Spleen (tissue), 11 donors: Measurements from ENCODE around the gene LRP1B. TPM values are rescaled to one million over a fixed set of nuclear protein-coding genes. Genes with fewer than 3 reads are reported as not detected.
A peak's percentile ranks its signal among the peaks of the same experiment; 100 is the strongest.

Source experiments
- DNase-seq: peaks from one replicate; pipeline ENCODE4 v3.0.0-alpha.2; 2020
- H3K27ac ChIP-seq, 8 donors: fragments of 200-600 bp; sonication (generic) in 7 of 8; 1 replicate in 4 of 8; 2 replicates in 4 of 8; pipeline versions ENCODE4 v1.5.0 to v1.8.0; 2016 to 2021; ENCODE audit warnings: inconsistent platforms in 4 of 8, mild to moderate bottlenecking in 4 of 8, moderate library complexity in 1 of 8
- H3K27me3 ChIP-seq, 7 donors: fragments of 200-600 bp; sonication (generic) in 6 of 7; replicated peaks in 1 of 7; 1 replicate in 4 of 7; 2 replicates in 3 of 7; pipeline versions ENCODE4 v1.5.0 to v1.8.0; 2016 to 2021; ENCODE audit warnings: inconsistent platforms in 3 of 7, mild to moderate bottlenecking in 1 of 7
- H3K36me3 ChIP-seq, 6 donors: fragments of 200-600 bp; sonication (generic) in 5 of 6; 1 replicate in 4 of 6; 2 replicates in 2 of 6; pipeline versions ENCODE4 v1.5.0 to v1.8.0; 2016 to 2021; ENCODE audit warnings: inconsistent platforms in 2 of 6
- H3K4me1 ChIP-seq, 6 donors: fragments of 200-600 bp; sonication (generic) in 5 of 6; 1 replicate in 3 of 6; 2 replicates in 3 of 6; pipeline versions ENCODE4 v1.5.0 to v1.8.0; 2016 to 2021; ENCODE audit warnings: inconsistent platforms in 3 of 6
- H3K4me3 ChIP-seq, 8 donors: fragments of 200-600 bp; sonication (generic) in 7 of 8; 1 replicate in 4 of 8; 2 replicates in 4 of 8; pipeline versions ENCODE4 v1.5.0 to v1.8.0; 2016 to 2021; ENCODE audit warnings: inconsistent platforms in 4 of 8, mild to moderate bottlenecking in 4 of 8, moderate library complexity in 2 of 8
- H3K9me3 ChIP-seq, 8 donors: fragments of 200-600 bp; sonication (generic) in 7 of 8; 1 replicate in 4 of 8; 2 replicates in 4 of 8; pipeline versions ENCODE4 v1.5.0 to v1.8.0; 2016 to 2021; ENCODE audit warnings: inconsistent platforms in 4 of 8
- CTCF ChIP-seq, 11 experiments: fragments of 200-600 bp in 7 of 11; fragments of 450-650 bp in 4 of 11; sonication (generic) in 4 of 11; IDR thresholded peaks in 8 of 11; conservative IDR thresholded peaks in 3 of 11; 1 replicate in 7 of 11; 2 replicates in 4 of 11; pipeline versions ENCODE4 v1.4.0 to v1.8.0; 2016 to 2021; ENCODE audit warnings: antibody characterized with exemption in 11 of 11, inconsistent platforms in 4 of 11, mild to moderate bottlenecking in 1 of 11
- POLR2A ChIP-seq, 3 donors: fragments of 450-650 bp; IDR thresholded peaks; one replicate each; pipeline ENCODE4 v1.5.1; 2017; ENCODE audit warnings: antibody characterized with exemption in 3 of 3, mild to moderate bottlenecking in 1 of 3
- POLR2AphosphoS5 ChIP-seq, 3 donors: sonication (generic); formaldehyde crosslinking; IDR thresholded peaks; one replicate each; pipeline ENCODE4 v1.5.1; 2017; ENCODE audit warnings: antibody characterized with exemption in 3 of 3
- WGBS, 5 donors: extraction: QIAGEN DNeasy Blood & Tissue Kit in 3 of 5; methylation state at CpG; one replicate each; pipeline versions ENCODE4 v1.1.5 to v1.1.7; 2013 to 2018; 5-methylcytosine and 5-hydroxymethylcytosine counted together
- intact Hi-C: fragments of 100-400 bp; cut with DNase I; formaldehyde crosslinking; loops from one replicate; pipeline ENCODE4 v1.15.0; 2023; ENCODE audit warnings: low total_unique reads
- polyA plus RNA-seq, 3 donors: library from polyadenylated mRNA; stranded (reverse); fragments of 200-250 nt; gene quantifications; one replicate each; pipeline ENCODE4 v1.2.1, GENCODE V29; 2013
- total RNA-seq, 7 donors: library from RNA; depleted of rRNA in 3 of 7; stranded (reverse); fragments of >200 nt in 3 of 7; fragmentation: NEBNext Ultra II Directional in 4 of 7; extraction: Animal tissue kit (Norgen Biotek cat#: 25700) in 4 of 7; gene quantifications; one replicate each; pipeline versions ENCODE4 v1.1.0 to v1.2.1, GENCODE V29; 2016 to 2021
- donor health status: healthy with polysubstance abuse.
- donor health status: DM: no; HTN: no; CAD: no; lungs with moderate emphysema.
- donor health status: DM: no; HTN: no; CAD: no.
- donor health status: Bipolar disorder and iron deficiency.
- donor health status: healthy.
- donor health status: DM: no; HTN: no; CAD: no.
- donor health status: DM: yes; HTN: yes; CAD: no.

Gene LRP1B
- total and polyA plus RNA-seq, 10 donors: 0.02 to 0.85 (median 0.08) TPM; not detected in 2

DNA sequence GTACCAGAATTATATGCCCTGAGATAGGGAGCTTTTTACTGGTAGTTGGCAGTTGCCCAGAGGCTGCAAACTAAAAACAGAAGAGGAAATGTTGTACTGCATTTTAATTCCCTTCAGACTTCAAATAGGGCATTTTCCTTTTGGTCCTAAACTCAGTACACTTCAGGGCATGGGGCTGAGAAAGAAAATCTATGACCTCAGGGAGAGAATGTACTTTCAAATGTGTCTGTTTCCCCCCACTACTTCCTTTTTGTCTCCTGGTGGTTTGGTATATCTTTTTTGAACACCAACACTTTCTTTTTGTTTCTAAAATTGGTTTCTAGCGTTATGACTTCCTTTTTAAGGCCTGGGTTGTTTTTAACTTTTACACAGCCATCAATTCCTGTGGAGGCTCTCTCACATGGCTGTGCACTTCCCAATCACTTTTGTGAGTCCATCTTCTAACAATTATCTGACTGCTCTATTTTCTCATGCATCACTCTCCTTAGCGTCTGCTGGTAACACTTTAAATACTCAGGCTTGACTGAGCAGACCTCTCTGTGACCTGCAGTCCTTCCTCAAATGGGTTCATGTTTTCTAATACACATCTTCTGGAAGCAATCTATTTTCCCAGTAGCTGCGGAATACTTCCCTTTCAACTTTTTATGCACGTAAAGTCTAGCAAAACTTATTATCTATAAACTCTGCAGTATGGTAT lies 596.0 kb downstream of the LRP1B start:
- no peak for DNase-seq
- intact Hi-C loops: no loop called here
- H3K4me3 ChIP-seq: no peak overlapping the region
- no peaks in the 10 kb centered on the region for H3K36me3 ChIP-seq
- peaks cover 0 to 13% (median 1%) of the 10 kb centered on the region in 6 donors for H3K4me1 ChIP-seq
- 23 to 38% (median 30%) methylated on average over 4 of the region's 4 CpGs for WGBS, 5 donors
- H3K9me3 ChIP-seq: no peaks in the 10 kb centered on the region
- no peak for TF ChIP-seq CTCF (IDR thresholded peaks at IDR 0.05 in 8 of 11, conservative IDR thresholded peaks at IDR 0.05 in 3 of 11)
- TF ChIP-seq POLR2A (IDR thresholded peaks at IDR 0.05): no peak
- TF ChIP-seq POLR2AphosphoS5 (IDR thresholded peaks at IDR 0.05): no peak
- no peaks in the 10 kb centered on the region for H3K27me3 ChIP-seq
- peak overlapping the region in 1 of 8 donors; percentile 42 for H3K27ac ChIP-seq

DNA sequence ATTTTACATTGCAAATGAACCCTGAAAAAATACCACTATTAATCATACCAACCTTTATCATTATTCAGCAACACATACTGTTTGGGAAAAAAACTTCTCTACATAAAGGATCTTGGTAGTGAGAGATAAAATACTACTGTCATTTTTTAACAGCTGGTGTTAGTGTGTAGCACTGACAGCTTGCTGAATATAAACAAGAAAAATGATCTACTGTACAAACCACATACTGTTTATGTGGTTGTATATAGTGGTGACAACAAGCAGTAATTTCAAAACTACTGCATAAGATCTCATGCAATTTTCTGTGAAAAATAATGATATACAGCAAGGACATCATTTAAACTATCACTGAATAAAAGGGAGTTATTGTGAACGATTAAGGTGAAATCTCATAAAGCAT lies 601.2 kb downstream of the LRP1B start:
- Histone ChIP-seq H3K9me3 (no peaks in the 10 kb centered on the region), H3K27me3 (no peaks in the 10 kb centered on the region), H3K4me3 (no peak overlapping the region), H3K27ac (no peak overlapping the region), H3K36me3 (no peaks in the 10 kb centered on the region), H3K4me1 (peaks cover 0 to 6% (median 1%) of the 10 kb centered on the region in 6 donors)
- TF ChIP-seq POLR2AphosphoS5 (IDR thresholded peaks at IDR 0.05) (no peak), CTCF (IDR thresholded peaks at IDR 0.05 in 8 of 11, conservative IDR thresholded peaks at IDR 0.05 in 3 of 11) (no peak), POLR2A (IDR thresholded peaks at IDR 0.05) (no peak)
- 66 to 84% (median 69%) methylated on average over 1 of the region's 1 CpG for WGBS, 5 donors
- DNase-seq: no peak
- intact Hi-C loops: no loop called here

DNA sequence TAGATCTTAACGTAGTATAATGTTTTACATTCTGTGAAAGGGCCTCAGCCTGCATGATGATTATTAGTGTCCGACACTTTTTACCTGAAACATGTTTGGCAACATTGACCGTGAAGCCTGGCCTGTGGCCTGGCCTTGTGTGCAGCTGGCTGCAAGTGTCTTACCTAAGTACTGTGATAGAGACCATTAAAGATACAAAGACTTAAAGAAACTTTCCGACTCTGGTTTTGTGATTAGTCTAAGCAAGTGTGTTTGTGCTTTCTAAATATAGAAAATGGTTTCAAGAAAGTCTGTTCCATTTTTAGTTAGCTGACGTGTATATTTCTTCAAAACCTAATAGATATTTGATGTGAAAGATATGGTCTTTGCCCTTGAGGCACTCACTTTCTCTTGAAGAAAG lies 601.8 kb downstream of the LRP1B start:
- H3K4me1 ChIP-seq: peaks cover 0 to under 1% (median 0%) of the 10 kb centered on the region in 6 donors
- no peak overlapping the region for H3K4me3 ChIP-seq
- no peaks in the 10 kb centered on the region for H3K9me3 ChIP-seq
- TF ChIP-seq POLR2A (IDR thresholded peaks at IDR 0.05) (no peak), POLR2AphosphoS5 (IDR thresholded peaks at IDR 0.05) (no peak), CTCF (IDR thresholded peaks at IDR 0.05 in 8 of 11, conservative IDR thresholded peaks at IDR 0.05 in 3 of 11) (no peak)
- 58 to 68% (median 64%) methylated on average over 5 of the region's 5 CpGs for WGBS, 5 donors
- no peak for DNase-seq
- H3K36me3 ChIP-seq: no peaks in the 10 kb centered on the region
- H3K27me3 ChIP-seq: no peaks in the 10 kb centered on the region
- intact Hi-C loops: no loop called here
- H3K27ac ChIP-seq: no peak overlapping the region

GRCh38 chr2:141526760-141527159 lies 604.1 kb downstream of the LRP1B start:
- DNase-seq: no peak
- H3K36me3 ChIP-seq: no peaks in the 10 kb centered on the region
- H3K27ac ChIP-seq: no peak overlapping the region
- TF ChIP-seq POLR2AphosphoS5 (IDR thresholded peaks at IDR 0.05) (no peak), POLR2A (IDR thresholded peaks at IDR 0.05) (no peak), CTCF (IDR thresholded peaks at IDR 0.05 in 8 of 11, conservative IDR thresholded peaks at IDR 0.05 in 3 of 11) (no peak)
- no peak overlapping the region for H3K4me3 ChIP-seq
- no peaks in the 10 kb centered on the region for H3K27me3 ChIP-seq
- no peaks in the 10 kb centered on the region for H3K4me1 ChIP-seq
- 76 to 92% (median 81%) methylated on average over 2 of the region's 2 CpGs for WGBS, 5 donors
- intact Hi-C loops: no loop called here
- H3K9me3 ChIP-seq: no peaks in the 10 kb centered on the region
